ENCODE measurements around the gene OR10G3.

GRCh38 chr14:21553266-21553665 lies 26.6 kb downstream of the OR10G3 start:
- TF ChIP-seq POLR2A (IDR thresholded peaks at IDR 0.05; ENCODE audit: low read depth) (no peak), CTCF (IDR thresholded peaks at IDR 0.05) (no peak), EP300 (IDR thresholded peaks at IDR 0.05) (no peak)
